ENCODE results near the gene AOPEP. TPM values are rescaled to one million over a fixed set of nuclear protein-coding genes. Genes with fewer than 3 reads are reported as not detected.

The AOPEP gene
- total and polyA plus RNA-seq, 2 of the 13 experiments (the other 11 are each of a cell fraction or from before 2014, with no cell fraction given), result 22.2 to 41.6 TPM

DNA sequence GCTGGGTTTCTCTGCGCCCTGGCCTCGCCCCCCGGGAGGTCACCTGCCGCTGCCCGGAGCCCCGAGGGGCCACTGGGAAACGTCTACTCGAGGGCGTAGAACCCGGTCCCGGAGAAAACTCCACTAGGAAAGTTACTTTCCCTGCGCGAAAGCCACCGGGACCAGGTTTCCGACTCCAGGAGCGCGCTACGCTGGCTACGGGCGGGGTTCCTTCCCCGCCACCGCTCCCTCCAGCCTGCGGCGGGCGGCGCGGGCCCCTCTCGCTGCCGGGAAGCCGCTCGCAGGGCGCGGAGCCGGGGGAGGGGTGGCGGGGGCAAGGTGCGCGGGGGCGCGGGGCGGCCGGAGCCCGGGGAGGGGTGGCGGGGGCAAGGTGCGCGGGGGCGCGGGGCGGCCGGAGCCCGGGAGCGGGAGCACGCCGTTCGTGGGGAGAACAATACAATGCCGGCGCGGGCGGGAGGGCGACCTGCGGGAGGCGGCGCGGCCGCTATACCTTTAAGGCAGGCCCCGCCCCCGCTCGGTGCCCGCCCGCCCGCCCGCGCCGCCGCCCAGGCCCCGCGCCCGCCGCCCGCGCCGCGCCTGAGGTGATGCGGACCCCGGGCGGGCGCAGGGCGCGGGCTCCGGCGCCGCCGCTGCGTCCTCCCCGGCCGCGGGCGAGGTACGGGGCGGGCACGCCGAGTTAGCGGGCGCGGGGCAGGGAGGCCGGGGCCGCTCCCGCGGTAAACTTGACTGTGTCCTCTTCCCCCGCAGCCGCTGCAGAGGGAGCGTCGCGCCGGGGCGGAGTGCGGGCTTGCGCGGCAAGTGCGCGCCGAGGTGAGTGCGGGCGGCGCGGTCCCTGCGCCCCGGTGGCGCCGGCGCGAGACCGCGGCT is 278.1 kb downstream of the AOPEP start (continued):
- 0 out of 2 replicates have a peak, but pooled peaks have one; percentile 12 for TF ChIP-seq ZNF580 (CRISPR knock-in tag; IDR thresholded peaks at IDR 0.05; ENCODE audit: borderline replicate concordance, low read depth)
- TF ChIP-seq KDM2A (CRISPR knock-in tag; IDR thresholded peaks at IDR 0.05; ENCODE audit: borderline replicate concordance, low read depth), result 0 out of 2 replicates have a peak, but pooled peaks have one; percentile 57
- TF ChIP-seq ZBTB44 (CRISPR knock-in tag; IDR thresholded peaks at IDR 0.05), result no peak
- no peak for TF ChIP-seq KDM6A (CRISPR knock-in tag; IDR thresholded peaks at IDR 0.05; ENCODE audit: low read depth)
- no peak for TF ChIP-seq NFYB (CRISPR knock-in tag; IDR thresholded peaks at IDR 0.05)
- TF ChIP-seq, protein P1, sequence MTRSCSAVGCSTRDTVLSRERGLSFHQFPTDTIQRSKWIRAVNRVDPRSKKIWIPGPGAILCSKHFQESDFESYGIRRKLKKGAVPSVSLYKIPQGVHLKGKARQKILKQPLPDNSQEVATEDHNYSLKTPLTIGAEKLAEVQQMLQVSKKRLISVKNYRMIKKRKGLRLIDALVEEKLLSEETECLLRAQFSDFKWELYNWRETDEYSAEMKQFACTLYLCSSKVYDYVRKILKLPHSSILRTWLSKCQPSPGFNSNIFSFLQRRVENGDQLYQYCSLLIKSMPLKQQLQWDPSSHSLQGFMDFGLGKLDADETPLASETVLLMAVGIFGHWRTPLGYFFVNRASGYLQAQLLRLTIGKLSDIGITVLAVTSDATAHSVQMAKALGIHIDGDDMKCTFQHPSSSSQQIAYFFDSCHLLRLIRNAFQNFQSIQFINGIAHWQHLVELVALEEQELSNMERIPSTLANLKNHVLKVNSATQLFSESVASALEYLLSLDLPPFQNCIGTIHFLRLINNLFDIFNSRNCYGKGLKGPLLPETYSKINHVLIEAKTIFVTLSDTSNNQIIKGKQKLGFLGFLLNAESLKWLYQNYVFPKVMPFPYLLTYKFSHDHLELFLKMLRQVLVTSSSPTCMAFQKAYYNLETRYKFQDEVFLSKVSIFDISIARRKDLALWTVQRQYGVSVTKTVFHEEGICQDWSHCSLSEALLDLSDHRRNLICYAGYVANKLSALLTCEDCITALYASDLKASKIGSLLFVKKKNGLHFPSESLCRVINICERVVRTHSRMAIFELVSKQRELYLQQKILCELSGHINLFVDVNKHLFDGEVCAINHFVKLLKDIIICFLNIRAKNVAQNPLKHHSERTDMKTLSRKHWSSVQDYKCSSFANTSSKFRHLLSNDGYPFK (CRISPR knock-in tag; IDR thresholded peaks at IDR 0.05; ENCODE audit: borderline replicate concordance), result no peak
- TF ChIP-seq MTA3 (CRISPR knock-in tag; IDR thresholded peaks at IDR 0.05), result no peak
- TF ChIP-seq NFKBIZ (CRISPR knock-in tag; IDR thresholded peaks at IDR 0.05), result no peak
- no peak for TF ChIP-seq ZNF512B (CRISPR knock-in tag; IDR thresholded peaks at IDR 0.05; ENCODE audit: borderline replicate concordance)
- 0 out of 2 replicates have a peak, but pooled peaks have one; percentile 44 for TF ChIP-seq NR0B2 (CRISPR knock-in tag; IDR thresholded peaks at IDR 0.05)
- TF ChIP-seq SRSF4 (IDR thresholded peaks at IDR 0.05; ENCODE audit: low read depth, low read length, poor library complexity, severe bottlenecking), result no peak
- no peak for TF ChIP-seq KLF15 (CRISPR knock-in tag; IDR thresholded peaks at IDR 0.05; ENCODE audit: borderline replicate concordance)
- no peak for TF ChIP-seq ZNF3 (CRISPR knock-in tag; IDR thresholded peaks at IDR 0.05)
- peak; percentile 67 for TF ChIP-seq ZNF18 (CRISPR knock-in tag; IDR thresholded peaks at IDR 0.05; ENCODE audit: insufficient replicate concordance)
- no peak for TF ChIP-seq ZNF766 (CRISPR knock-in tag; IDR thresholded peaks at IDR 0.05; ENCODE audit: borderline replicate concordance)
